K562 (cell line): Measurements from ENCODE around the gene DHDH. TPM values are rescaled to one million over a fixed set of nuclear protein-coding genes. Genes with fewer than 3 reads are reported as not detected.

Experiments used
- BACH1 ChIP-seq: fragments of 200-800 bp; sonication (Bioruptor generic); IDR thresholded peaks from 2 replicates; pipeline ENCODE4 v1.6.1; 2016; ENCODE audit warnings: missing genetic modification characterization, missing compliant biosample characterization
- CC2D1A ChIP-seq: fragments of 450-650 bp; IDR thresholded peaks from 2 replicates; pipeline ENCODE4 v1.6.1; 2017; ENCODE audit warnings: mild to moderate bottlenecking
- FOXA1 ChIP-seq: fragments of 450-650 bp; IDR thresholded peaks from 2 replicates; pipeline ENCODE4 v1.6.1; 2016; ENCODE audit warnings: mild to moderate bottlenecking, borderline replicate concordance
- HIVEP1 ChIP-seq: fragments of 250-450 bp; sonication (Bioruptor Pico); IDR thresholded peaks from 2 replicates; pipeline ENCODE4 v1.4.0; 2020; ENCODE audit warnings: mild to moderate bottlenecking
- HOXB6 ChIP-seq: fragments of 250-450 bp; sonication (Bioruptor Pico); IDR thresholded peaks from 2 replicates; pipeline ENCODE4 v1.5.1; 2022; ENCODE audit warnings: mild to moderate bottlenecking, borderline replicate concordance
- KLF6 ChIP-seq: fragments of 250-450 bp; sonication (Bioruptor Pico); IDR thresholded peaks from 2 replicates; pipeline ENCODE4 v1.4.0; 2020; ENCODE audit warnings: mild to moderate bottlenecking, moderate library complexity, borderline replicate concordance
- NFIC ChIP-seq: fragments of 450-650 bp; IDR thresholded peaks from 2 replicates; pipeline ENCODE4 v1.6.1; 2017; ENCODE audit warnings: mild to moderate bottlenecking, inconsistent platforms
- NFRKB ChIP-seq: fragments of 450-650 bp; IDR thresholded peaks from 2 replicates; pipeline ENCODE4 v1.6.1; 2016; ENCODE audit warnings: low read depth
- RBFOX2 ChIP-seq: fragments of 200-400 bp; formaldehyde crosslinking; IDR thresholded peaks from 2 replicates; pipeline ENCODE4 v1.6.1; 2017; ENCODE audit warnings: low read depth, mild to moderate bottlenecking, low read length, moderate library complexity
- ZBTB12 ChIP-seq: fragments of 250-450 bp; sonication (Bioruptor Pico); IDR thresholded peaks from 2 replicates; pipeline ENCODE4 v1.4.0; 2020
- ZBTB8A ChIP-seq: fragments of 450-650 bp; IDR thresholded peaks from 2 replicates; pipeline ENCODE4 v1.6.1; 2018; ENCODE audit warnings: mild to moderate bottlenecking, moderate library complexity; ENCODE audit not compliant: partially characterized antibody
- ZNF347 ChIP-seq: fragments of 450-650 bp; formaldehyde crosslinking; IDR thresholded peaks from 2 replicates; pipeline ENCODE4 v1.4.0; 2020; ENCODE audit warnings: low read depth, mild to moderate bottlenecking, moderate library complexity
- ZNF41 ChIP-seq: fragments of 250-450 bp; sonication (Bioruptor Pico); conservative IDR thresholded peaks from 2 replicates; pipeline ENCODE4 v1.4.0; 2020; ENCODE audit warnings: mild to moderate bottlenecking
- ZNF583 ChIP-seq: fragments of 250-450 bp; sonication (Bioruptor Pico); IDR thresholded peaks from 2 replicates; pipeline ENCODE4 v1.4.0; 2020
- polyA plus RNA-seq, 8 experiments: library from polyadenylated mRNA; depleted of rRNA in 4 of 8; stranded (reverse) in 5 of 8; unstranded in 3 of 8; fragments of >200 nt; fragmentation: Nextera tagmentation in 2 of 8; fragmentation: Illumina TruSeq in 1 of 8; extraction: Ambion mirVana in 2 of 8; extraction: Trizol in 1 of 8; gene quantifications; 2 replicates each; pipeline versions ENCODE4 v1.2.1 to v1.2.3, GENCODE V29; 2011 to 2014; ENCODE audit warnings: inconsistent platforms in 1 of 8, missing spikeins in 1 of 8
- total RNA-seq, 7 experiments: library from RNA; depleted of rRNA in 6 of 7; stranded (reverse); fragments of >200 nt in 6 of 7; fragmentation: Illumina TruSeq in 2 of 7; extraction: Trizol in 2 of 7; gene quantifications; 2 replicates each; pipeline versions ENCODE4 v1.2.1 to v1.2.3, GENCODE V29; 2011 to 2021; ENCODE audit warnings: low replicate concordance in 1 of 7
- TF ChIP-seq, protein P1 (sequence below), 2 experiments: fragments of 450-650 bp; IDR thresholded peaks; 2 replicates each; pipeline ENCODE4 v1.6.1; 2016; ENCODE audit warnings: mild to moderate bottlenecking in 2 of 2, borderline replicate concordance in 1 of 2, low read depth in 1 of 2, moderate library complexity in 1 of 2
- TF ChIP-seq, protein P2 (sequence below): fragments of 450-650 bp; IDR thresholded peaks from 2 replicates; pipeline ENCODE4 v1.7.1; 2018; ENCODE audit warnings: mild to moderate bottlenecking, low read depth; ENCODE audit not compliant: partially characterized antibody

The DHDH gene
- total and polyA plus RNA-seq, 9 of the 15 experiments (the other 6 are each of a cell fraction or from before 2014, with no cell fraction given): 0.37 to 1.9 (median 0.87) TPM

GRCh38 chr19:48993175-48994034 lies 59.9 kb downstream of the DHDH start, which contains the start of the genes GYS1 and RUVBL2 (continued):
- TF ChIP-seq, protein P1, sequence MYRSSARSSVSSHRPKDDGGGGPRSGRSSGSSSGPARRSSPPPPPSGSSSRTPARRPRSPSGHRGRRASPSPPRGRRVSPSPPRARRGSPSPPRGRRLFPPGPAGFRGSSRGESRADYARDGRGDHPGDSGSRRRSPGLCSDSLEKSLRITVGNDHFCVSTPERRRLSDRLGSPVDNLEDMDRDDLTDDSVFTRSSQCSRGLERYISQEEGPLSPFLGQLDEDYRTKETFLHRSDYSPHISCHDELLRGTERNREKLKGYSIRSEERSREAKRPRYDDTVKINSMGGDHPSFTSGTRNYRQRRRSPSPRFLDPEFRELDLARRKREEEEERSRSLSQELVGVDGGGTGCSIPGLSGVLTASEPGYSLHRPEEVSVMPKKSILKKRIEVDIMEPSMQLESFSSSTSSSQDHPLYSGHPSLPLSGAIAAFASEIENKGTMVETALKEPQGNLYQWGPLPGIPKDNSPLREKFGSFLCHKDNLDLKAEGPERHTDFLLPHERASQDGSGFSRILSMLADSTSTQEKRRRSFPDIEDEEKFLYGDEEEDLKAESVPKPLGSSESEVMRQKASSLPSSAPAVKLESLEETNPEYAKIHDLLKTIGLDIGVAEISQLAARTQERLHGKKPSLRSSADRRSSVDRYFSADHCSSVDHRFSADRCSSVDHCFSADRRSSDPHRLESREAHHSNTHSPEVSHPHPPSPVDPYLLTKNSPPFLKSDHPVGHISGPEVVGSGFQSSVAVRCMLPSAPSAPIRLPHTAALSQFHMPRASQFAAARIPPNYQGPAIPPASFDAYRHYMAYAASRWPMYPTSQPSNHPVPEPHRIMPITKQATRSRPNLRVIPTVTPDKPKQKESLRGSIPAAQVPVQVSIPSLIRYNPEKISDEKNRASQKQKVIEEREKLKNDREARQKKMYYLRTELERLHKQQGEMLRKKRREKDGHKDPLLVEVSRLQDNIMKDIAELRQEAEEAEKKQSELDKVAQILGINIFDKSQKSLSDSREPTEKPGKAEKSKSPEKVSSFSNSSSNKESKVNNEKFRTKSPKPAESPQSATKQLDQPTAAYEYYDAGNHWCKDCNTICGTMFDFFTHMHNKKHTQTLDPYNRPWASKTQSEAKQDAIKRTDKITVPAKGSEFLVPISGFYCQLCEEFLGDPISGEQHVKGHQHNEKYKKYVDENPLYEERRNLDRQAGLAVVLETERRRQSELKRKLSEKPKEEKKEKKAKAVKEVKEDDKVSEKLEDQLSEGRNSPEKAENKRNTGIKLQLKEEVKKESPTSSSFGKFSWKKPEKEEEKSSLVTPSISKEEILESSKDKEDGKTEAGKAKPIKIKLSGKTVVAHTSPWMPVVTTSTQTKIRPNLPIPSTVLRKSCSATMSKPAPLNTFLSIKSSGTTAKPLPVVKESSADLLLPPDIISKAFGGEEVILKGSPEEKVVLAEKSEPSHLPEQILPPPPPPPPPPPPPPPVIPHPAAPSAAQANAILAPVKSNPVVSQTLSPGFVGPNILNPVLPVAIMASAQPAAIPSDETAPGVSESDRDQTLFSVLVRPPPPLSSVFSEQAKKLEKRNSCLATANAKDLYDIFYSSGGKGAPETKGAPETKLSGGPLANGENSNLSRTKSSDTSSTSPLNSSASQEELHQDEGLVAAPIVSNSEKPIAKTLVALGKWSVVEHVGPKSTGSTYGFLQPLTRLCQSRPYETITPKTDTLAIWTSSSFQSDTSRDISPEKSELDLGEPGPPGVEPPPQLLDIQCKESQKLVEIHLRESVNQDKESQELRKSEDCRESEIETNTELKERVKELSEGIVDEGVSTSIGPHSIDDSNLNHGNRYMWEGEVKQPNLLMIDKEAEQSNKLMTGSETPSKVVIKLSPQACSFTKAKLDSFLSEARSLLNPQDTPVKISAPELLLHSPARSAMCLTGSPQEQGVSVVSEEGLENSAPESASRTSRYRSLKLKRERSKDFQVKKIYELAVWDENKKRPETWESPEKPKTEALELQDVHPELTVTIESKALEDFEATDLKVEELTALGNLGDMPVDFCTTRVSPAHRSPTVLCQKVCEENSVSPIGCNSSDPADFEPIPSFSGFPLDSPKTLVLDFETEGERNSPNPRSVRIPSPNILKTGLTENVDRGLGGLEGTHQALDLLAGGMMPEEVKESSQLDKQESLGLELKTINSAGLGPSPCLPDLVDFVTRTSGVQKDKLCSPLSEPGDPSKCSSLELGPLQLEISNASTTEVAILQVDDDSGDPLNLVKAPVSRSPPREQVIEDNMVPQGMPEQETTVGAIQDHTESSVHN (IDR thresholded peaks at IDR 0.05; ENCODE audit: borderline replicate concordance in 1 of 2, low read depth in 1 of 2): no peak
- TF ChIP-seq ZNF347: no peak
- no peak for TF ChIP-seq ZBTB8A
- no peak for TF ChIP-seq ZNF41 (CRISPR knock-in tag)
- no peak for TF ChIP-seq BACH1 (tag)
- TF ChIP-seq ZBTB12 (CRISPR knock-in tag): peak; percentile 39; the same call in 1 of the 2 replicates
- TF ChIP-seq KLF6 (CRISPR knock-in tag): no peak
- TF ChIP-seq NFIC: peak; percentile 28; the same call in 1 of the 2 replicates
- TF ChIP-seq, protein P2, sequence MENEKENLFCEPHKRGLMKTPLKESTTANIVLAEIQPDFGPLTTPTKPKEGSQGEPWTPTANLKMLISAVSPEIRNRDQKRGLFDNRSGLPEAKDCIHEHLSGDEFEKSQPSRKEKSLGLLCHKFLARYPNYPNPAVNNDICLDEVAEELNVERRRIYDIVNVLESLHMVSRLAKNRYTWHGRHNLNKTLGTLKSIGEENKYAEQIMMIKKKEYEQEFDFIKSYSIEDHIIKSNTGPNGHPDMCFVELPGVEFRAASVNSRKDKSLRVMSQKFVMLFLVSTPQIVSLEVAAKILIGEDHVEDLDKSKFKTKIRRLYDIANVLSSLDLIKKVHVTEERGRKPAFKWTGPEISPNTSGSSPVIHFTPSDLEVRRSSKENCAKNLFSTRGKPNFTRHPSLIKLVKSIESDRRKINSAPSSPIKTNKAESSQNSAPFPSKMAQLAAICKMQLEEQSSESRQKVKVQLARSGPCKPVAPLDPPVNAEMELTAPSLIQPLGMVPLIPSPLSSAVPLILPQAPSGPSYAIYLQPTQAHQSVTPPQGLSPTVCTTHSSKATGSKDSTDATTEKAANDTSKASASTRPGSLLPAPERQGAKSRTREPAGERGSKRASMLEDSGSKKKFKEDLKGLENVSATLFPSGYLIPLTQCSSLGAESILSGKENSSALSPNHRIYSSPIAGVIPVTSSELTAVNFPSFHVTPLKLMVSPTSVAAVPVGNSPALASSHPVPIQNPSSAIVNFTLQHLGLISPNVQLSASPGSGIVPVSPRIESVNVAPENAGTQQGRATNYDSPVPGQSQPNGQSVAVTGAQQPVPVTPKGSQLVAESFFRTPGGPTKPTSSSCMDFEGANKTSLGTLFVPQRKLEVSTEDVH: peak; percentile 58
- TF ChIP-seq HIVEP1 (CRISPR knock-in tag): no peak
- TF ChIP-seq FOXA1: no peak
- TF ChIP-seq RBFOX2: peak; percentile 78
- TF ChIP-seq ZNF583 (CRISPR knock-in tag): no peak
- TF ChIP-seq CC2D1A: no peak
- no peak for TF ChIP-seq HOXB6 (CRISPR knock-in tag)
- peak; percentile 71 for TF ChIP-seq NFRKB
